ENCODE data around the gene PALB2. TPM values are rescaled to one million over a fixed set of nuclear protein-coding genes. Genes with fewer than 3 reads are reported as not detected.

Gene PALB2
- total and polyA plus RNA-seq, 9 of the 15 experiments (the other 6 are each of a cell fraction or from before 2014, with no cell fraction given) = 7.0 to 25.8 (median 15.2) TPM

- DNase-seq (ENCODE audit: extremely low read depth in 1 of 4, low spot score in 3 of 4) (no peak), ATAC-seq (no peak), FAIRE-seq (no peak)
- 95% methylated on average over 2 of the region's 2 CpGs for WGBS (ENCODE audit: insufficient coverage, low coverage, missing lambda C conversion rate)
- Histone ChIP-seq H3K9me1 (ENCODE audit: control insufficient read depth, insufficient read depth, low read length) (no peaks in the 10 kb centered on the region), H3K79me2 (ENCODE audit: control insufficient read depth, insufficient read depth, low read length) (peaks cover 40% of the 10 kb centered on the region), H3K9ac (ENCODE audit: insufficient read depth in 1 of 2, low read depth in 2 of 2, low read length in 2 of 2) (no peak overlapping the region), H3K4me2 (ENCODE audit: insufficient read depth, low read length) (no peak overlapping the region), H3K36me3 (ENCODE audit: control insufficient read depth, insufficient read depth, low read length) (peaks cover 48% of the 10 kb centered on the region), H2AFZ (ENCODE audit: low read depth, low read length) (no peak overlapping the region), H3K4me1 (replicated peaks in 1 of 2; ENCODE audit: control insufficient read depth in 2 of 2, insufficient read depth in 2 of 2, low read length in 2 of 2) (peaks cover 19 to 28% of the 10 kb centered on the region in 2 experiments; a peak in 4 of 5 replicates), H3K4me3 (no peak overlapping the region), H3K27me3 (ENCODE audit: control insufficient read depth in 2 of 2, insufficient read depth in 2 of 2, low read length in 2 of 2) (no peaks in the 10 kb centered on the region), H3K27ac (ENCODE audit: extremely low read depth, low read depth, low read length) (no peak overlapping the region), H4K20me1 (replicated peaks; ENCODE audit: control insufficient read depth, insufficient read depth, low read length) (peaks cover 16% of the 10 kb centered on the region), H3K9me3 (replicated peaks; ENCODE audit: control insufficient read depth, insufficient read depth, low read depth, low read length) (no peaks in the 10 kb centered on the region)
- no TSS peak for BruUV-seq (replicated peaks)
- POLR2A ChIA-PET = interaction anchor here (0.5 to 5.0 kb wide), 13 partner anchors 9 to 1432 kb away, joined by 3 to 66 read pairs (median 3); no protein-coding TSS in a partner anchor
- intact Hi-C loops (cut with micrococcal nuclease) (no loop called here), in situ Hi-C loops (cut with MboI) (no loop called here)
- no peak for TF ChIP-seq NEUROD1 (IDR thresholded peaks at IDR 0.05; ENCODE audit: borderline replicate concordance, low read depth, low read length, partially characterized antibody)
- TF ChIP-seq DDX20 (tag; IDR thresholded peaks at IDR 0.05; ENCODE audit: low read depth) = no peak
- no peak for TF ChIP-seq SPI1 (IDR thresholded peaks at IDR 0.05; ENCODE audit: borderline replicate concordance, low read depth, low read length)
- no peak for TF ChIP-seq TRIM24 (IDR thresholded peaks at IDR 0.05)
- CTCF ChIA-PET (ENCODE audit: low intra/inter-chr PET ratio) = no interaction called here
Observed at GRCh38 chr16:23676924-23677480, 35.9 kb upstream of the PALB2 start.

- peaks cover 4 to 14% of the 10 kb centered on the region in 2 experiments; a peak in 4 of 5 replicates for H3K4me1 ChIP-seq (replicated peaks in 1 of 2; ENCODE audit: control insufficient read depth in 2 of 2, insufficient read depth in 2 of 2, low read length in 2 of 2)
- ChIA-PET CTCF (ENCODE audit: low intra/inter-chr PET ratio) (no interaction called here), POLR2A (interaction anchor here (0.7 to 1.5 kb wide), 3 partner anchors 10 to 33 kb away, joined by 3 to 5 read pairs (median 3); partner anchors contain the start of genes DCTN5 and PALB2)
- no peak overlapping the region for H3K27ac ChIP-seq (ENCODE audit: extremely low read depth, low read depth, low read length)
- no peak overlapping the region for H3K9ac ChIP-seq (ENCODE audit: insufficient read depth in 1 of 2, low read depth in 2 of 2, low read length in 2 of 2)
- no peak overlapping the region for H3K4me2 ChIP-seq (ENCODE audit: insufficient read depth, low read length)
- in situ Hi-C loops (cut with MboI) = no loop called here
- peaks cover 11% of the 10 kb centered on the region for H3K79me2 ChIP-seq (ENCODE audit: control insufficient read depth, insufficient read depth, low read length)
- no peaks in the 10 kb centered on the region; the same call in 1 of the 2 replicates for H4K20me1 ChIP-seq (replicated peaks; ENCODE audit: control insufficient read depth, insufficient read depth, low read length)
- H3K4me3 ChIP-seq = no peak overlapping the region
- BruUV-seq (replicated peaks) = no TSS peak
- DNase-seq (ENCODE audit: extremely low read depth in 1 of 4, low spot score in 3 of 4) = no peak
- no peak overlapping the region for H2AFZ ChIP-seq (ENCODE audit: low read depth, low read length)
- peaks cover 47% of the 10 kb centered on the region for H3K36me3 ChIP-seq (ENCODE audit: control insufficient read depth, insufficient read depth, low read length)
- no peak for FAIRE-seq
- ATAC-seq = no peak
- intact Hi-C loops (cut with micrococcal nuclease) = no loop called here
- H3K27me3 ChIP-seq (ENCODE audit: control insufficient read depth in 2 of 2, insufficient read depth in 2 of 2, low read length in 2 of 2) = no peaks in the 10 kb centered on the region
- 76% methylated on average over 8 of the region's 8 CpGs for WGBS (ENCODE audit: insufficient coverage, low coverage, missing lambda C conversion rate)
- no peaks in the 10 kb centered on the region for H3K9me3 ChIP-seq (replicated peaks; ENCODE audit: control insufficient read depth, insufficient read depth, low read depth, low read length)
- H3K9me1 ChIP-seq (ENCODE audit: control insufficient read depth, insufficient read depth, low read length) = no peaks in the 10 kb centered on the region
- no peak for TF ChIP-seq BHLHE40 (IDR thresholded peaks at IDR 0.05; ENCODE audit: low read length)
- no peak for TF ChIP-seq E2F3 (CRISPR knock-in tag; IDR thresholded peaks at IDR 0.05)
- no peak for TF ChIP-seq ZNF274 (IDR thresholded peaks at IDR 0.05; ENCODE audit: borderline replicate concordance, low read depth, low read length)
- TF ChIP-seq E2F6 (IDR thresholded peaks at IDR 0.05; ENCODE audit: borderline replicate concordance in 1 of 2, extremely low read depth in 1 of 2, insufficient read depth in 1 of 2, insufficient read length in 1 of 2, low read depth in 1 of 2, low read length in 1 of 2, poor library complexity in 1 of 2, severe bottlenecking in 1 of 2) = no peak
Observed at GRCh38 chr16:23673971-23674614, 33.0 kb upstream of the PALB2 start.

All from K562 (cell line).